A673 (cell line): Measurements from ENCODE around the gene HSPB1.

Experiments used
- EZH2 ChIP-seq: fragments of 200-600 bp; sonication (generic); IDR thresholded peaks from 2 replicates; pipeline ENCODE4 v1.6.1; 2017; ENCODE audit warnings: borderline replicate concordance, low read depth, mild to moderate bottlenecking, mixed read lengths, antibody characterized with exemption, low read length; ENCODE audit not compliant: poor library complexity, severe bottlenecking
- TF ChIP-seq, protein P1 (sequence below): fragments of 300-800, 200-600 bp; sonication (generic); conservative IDR thresholded peaks from 2 replicates; pipeline ENCODE4 v1.5.1; 2017; ENCODE audit warnings: low read depth, mild to moderate bottlenecking, antibody characterized with exemption, low read length, moderate library complexity, mixed read lengths

DNA sequence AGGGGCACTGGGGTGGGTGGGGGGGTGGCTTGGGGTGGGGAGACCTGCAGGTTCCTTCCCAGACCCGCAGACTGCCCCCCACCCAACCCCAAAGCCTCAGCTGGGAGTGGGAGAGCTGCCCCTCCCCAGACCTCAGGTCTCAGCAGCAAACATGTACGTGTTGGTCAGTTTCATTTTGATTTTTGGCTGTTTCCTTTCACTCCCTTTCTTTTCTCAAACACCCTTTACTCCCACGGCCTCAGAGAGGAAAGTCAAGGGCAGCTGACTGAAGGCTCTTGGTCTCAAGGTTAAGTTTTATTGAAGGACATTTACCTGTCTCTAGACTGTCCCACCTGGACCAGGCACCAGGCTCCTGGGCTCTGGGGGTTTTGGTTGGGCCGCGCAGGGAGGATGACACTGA, 34.1 kb upstream of the HSPB1 start:
- TF ChIP-seq, protein P1, sequence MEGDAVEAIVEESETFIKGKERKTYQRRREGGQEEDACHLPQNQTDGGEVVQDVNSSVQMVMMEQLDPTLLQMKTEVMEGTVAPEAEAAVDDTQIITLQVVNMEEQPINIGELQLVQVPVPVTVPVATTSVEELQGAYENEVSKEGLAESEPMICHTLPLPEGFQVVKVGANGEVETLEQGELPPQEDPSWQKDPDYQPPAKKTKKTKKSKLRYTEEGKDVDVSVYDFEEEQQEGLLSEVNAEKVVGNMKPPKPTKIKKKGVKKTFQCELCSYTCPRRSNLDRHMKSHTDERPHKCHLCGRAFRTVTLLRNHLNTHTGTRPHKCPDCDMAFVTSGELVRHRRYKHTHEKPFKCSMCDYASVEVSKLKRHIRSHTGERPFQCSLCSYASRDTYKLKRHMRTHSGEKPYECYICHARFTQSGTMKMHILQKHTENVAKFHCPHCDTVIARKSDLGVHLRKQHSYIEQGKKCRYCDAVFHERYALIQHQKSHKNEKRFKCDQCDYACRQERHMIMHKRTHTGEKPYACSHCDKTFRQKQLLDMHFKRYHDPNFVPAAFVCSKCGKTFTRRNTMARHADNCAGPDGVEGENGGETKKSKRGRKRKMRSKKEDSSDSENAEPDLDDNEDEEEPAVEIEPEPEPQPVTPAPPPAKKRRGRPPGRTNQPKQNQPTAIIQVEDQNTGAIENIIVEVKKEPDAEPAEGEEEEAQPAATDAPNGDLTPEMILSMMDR: no peak
- no peak for TF ChIP-seq EZH2
